ENCODE data around the gene CASP5.
"Not testable (repeated sequence)": the region's sequence is repeated elsewhere in the genome, so short reads cannot be mapped to it uniquely, and the experiment has no call there.

Gene CASP5

DNA sequence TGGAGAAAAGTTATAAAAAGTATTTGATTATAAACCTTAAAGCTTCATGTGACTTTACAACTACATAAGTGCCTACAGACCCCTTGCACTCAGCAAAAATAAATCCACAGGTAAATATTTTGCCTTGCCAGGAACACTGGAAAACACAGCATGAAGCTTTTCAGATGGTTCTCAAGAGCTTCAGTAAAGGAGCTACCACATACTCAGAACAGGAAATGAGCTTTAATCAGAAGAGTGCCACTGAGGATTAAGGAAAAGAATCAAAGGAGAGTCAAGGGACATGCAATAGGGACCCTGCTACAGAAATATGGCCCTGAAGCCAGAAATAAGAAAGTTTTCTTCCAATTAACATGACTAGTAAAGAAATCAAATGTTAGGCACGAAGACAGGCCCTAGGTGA, 10.8 kb upstream of the CASP5 start:
- no peak for DNase-seq (ENCODE audit: low read depth in 2 of 2)

DNA sequence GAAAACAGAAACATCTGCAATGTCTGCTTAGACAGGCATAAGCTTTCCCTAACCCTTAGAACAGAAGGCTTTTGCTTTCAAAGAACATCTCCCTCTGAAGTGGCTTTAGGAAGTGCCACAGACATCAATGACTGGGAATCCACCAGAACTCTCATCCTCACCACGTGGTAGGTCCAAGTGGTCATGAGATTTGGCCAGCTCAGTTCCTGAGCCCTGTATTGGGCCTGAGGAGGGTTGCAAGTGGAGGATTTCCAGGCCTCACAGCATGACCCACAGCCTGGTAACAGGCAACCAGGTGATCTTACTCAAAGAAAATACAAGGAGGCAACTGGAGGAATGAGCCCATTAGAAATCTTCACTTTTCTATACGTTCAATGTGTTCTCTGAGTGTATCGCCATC, 10.4 kb upstream of the CASP5 start:
- no peak for DNase-seq (ENCODE audit: low read depth in 2 of 2)

DNA sequence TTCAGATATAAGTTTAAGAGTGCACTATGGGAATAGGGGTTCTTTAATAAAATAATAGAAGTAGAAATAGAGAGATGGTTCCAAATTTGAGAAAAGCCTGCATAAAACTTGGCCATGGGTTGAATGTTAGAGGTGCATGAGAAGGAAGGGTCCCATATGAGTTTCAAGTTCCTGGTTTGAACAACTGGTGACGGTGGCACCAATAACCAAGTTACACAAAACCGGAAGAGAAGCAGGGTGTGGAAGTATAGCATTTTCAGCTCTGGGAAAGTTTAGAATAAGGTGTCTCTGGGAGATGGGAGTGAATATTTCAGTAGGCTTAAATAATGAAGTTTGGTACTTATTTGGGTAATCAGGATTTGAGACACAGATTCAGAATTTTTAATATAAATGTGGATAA, 9.5 kb upstream of the CASP5 start:
- DNase-seq (ENCODE audit: low read depth in 2 of 2), result no peak

DNA sequence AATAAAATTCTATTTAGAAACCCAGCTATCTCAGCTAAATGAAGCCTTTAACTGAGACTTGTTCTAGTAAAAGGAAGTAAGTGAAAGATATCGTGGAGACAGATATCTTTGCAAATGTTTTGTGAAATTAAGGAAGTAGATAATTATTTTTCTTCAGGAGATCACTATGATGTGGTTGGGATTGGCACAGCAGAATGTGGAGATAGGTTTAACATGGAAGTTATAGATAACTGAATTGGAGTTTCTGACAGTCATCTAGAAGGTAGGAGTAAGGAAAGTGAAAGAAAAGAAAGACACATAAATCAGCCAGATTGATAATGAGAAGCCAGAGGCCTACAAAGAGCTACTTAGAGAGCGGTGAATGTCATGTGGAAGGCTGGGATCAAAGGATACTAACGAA, 4.7 kb upstream of the CASP5 start:
- DNase-seq (ENCODE audit: low read depth in 2 of 2), result no peak

DNA sequence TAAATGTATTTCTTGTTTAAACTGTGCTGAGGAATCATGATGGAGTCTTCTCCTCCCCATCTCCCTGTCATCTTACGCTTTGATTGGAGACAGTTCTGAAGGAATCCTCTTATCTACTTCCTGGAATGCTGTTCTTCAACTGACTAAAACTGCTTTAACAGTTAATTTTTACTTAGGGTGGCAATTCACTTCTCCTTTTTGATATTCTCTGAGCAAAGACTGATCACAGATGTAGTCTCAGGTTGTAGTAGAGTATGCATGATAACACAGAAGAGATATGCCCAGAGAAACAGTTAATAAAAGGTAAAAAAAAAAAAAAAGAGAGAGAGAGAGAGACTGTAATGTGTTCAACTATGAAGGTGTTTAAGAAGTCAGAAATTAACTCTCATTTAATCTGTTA, 1.4 kb upstream of the CASP5 start:
- no peak for DNase-seq (ENCODE audit: low read depth in 2 of 2)

DNA sequence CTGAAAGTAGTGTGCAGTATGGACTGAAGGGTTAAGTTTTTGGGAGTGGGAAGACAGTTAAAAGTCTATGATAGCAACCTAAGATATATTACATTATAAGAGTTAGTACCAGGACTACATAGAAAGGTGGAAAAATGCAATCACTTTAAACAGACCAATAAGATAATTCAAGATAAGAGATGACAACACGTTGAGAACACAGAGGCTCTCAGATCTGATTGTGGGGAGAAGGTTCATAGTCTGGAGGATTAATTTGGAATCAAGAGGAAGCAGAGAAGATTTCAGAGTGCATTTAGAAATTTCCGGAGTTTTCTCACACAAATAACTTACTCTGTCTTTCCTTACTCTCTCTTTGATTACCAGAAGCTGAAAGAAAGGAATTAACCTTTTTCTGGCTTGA, 441 bp downstream of the CASP5 start:
- no peak for DNase-seq (ENCODE audit: low read depth in 2 of 2)

GRCh38 chr11:105007463-105007862, 15.5 kb downstream of the CASP5 start:
- no peak for DNase-seq (ENCODE audit: low read depth in 2 of 2)

GRCh38 chr11:105005451-105005845, 17.5 kb downstream of the CASP5 start:
- DNase-seq (ENCODE audit: low read depth in 2 of 2), result no peak

GRCh38 chr11:105004021-105004420, 18.9 kb downstream of the CASP5 start:
- no peak for DNase-seq (ENCODE audit: low read depth in 2 of 2)

- DNase-seq (ENCODE audit: low read depth in 2 of 2), result no peak
These were observed 19.8 kb downstream of the CASP5 start for GRCh38 chr11:105003151-105003550.

DNA sequence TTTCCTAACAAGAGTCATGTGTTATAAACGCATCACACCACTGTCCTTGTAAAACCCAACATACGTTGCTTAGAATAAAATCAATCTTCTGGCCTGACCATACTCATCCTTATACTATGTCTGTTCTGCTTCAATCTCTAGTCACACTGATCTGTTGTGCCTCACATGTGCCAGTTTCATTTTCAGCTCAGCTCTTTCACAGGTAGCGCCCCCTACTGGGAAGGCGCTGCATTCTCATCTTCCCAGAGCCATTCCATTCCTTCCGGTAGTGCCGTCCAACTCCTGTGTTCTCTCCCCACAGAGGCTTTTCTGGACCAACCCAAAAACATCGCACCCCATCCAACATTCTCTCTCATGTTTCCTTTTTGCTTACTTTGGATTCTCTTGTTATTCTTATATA, 22.2 kb downstream of the CASP5 start:
- DNase-seq (ENCODE audit: low read depth in 2 of 2), result peak; percentile 12 to 20

- DNase-seq (ENCODE audit: low read depth in 2 of 2), result no peak
These were observed 22.8 kb downstream of the CASP5 start for GRCh38 chr11:105000167-105000566.

DNA sequence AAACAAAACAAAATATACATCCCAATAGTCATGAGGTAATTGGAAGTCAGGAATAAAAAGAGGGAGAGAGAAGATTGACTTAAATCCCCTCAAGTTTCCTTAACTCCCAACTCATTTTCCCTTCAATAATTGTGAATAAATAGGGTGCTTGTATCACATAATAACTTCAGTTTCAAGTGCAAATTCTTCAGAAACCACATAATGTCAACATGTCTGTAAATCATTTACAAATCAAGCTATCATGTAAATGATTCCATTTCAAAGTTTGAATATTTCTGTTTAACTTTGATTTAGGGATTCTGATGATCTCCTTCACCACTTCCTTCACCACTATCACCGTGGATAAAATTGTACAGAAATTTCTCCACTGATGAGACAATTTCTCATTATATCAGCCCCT, 23.2 kb downstream of the CASP5 start:
- DNase-seq (ENCODE audit: low read depth in 2 of 2), result no peak

DNA sequence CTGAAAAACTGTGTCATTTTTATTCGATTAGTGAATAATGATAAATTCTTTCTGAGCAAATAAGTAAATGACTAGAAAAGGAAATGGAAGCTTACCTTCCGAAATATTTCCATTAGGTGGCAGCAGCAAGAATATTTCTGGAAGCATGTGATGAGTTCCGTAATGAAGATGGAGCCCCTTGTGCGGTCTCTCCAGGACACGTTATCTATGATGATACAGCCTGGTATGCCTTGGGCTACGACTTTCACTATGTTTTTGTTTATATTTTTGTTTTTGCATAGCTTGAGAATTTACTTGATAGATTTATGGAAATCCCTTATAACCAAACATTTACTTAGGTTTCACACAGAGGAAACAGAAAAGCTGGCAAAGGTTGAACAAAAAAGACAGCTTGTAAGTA, 25.7 kb downstream of the CASP5 start:
- DNase-seq (ENCODE audit: low read depth in 2 of 2), result no peak

GRCh38 chr11:104995001-104995408, 28.0 kb downstream of the CASP5 start:
- no peak for DNase-seq (ENCODE audit: low read depth in 2 of 2)

GRCh38 chr11:104992781-104993180, 30.2 kb downstream of the CASP5 start:
- DNase-seq (ENCODE audit: low read depth in 2 of 2), result no peak

- DNase-seq (ENCODE audit: low read depth in 2 of 2), result no peak
These were observed 31.0 kb downstream of the CASP5 start for GRCh38 chr11:104991994-104992393.

- DNase-seq (ENCODE audit: low read depth in 2 of 2), result no peak
These were observed 38.2 kb downstream of the CASP5 start for GRCh38 chr11:104984808-104985207.

- no peak for DNase-seq (ENCODE audit: low read depth in 2 of 2)
These were observed 43.1 kb downstream of the CASP5 start for GRCh38 chr11:104979839-104980238.

GRCh38 chr11:104973616-104974015, 49.4 kb downstream of the CASP5 start:
- DNase-seq (ENCODE audit: low read depth in 2 of 2), result no peak

DNA sequence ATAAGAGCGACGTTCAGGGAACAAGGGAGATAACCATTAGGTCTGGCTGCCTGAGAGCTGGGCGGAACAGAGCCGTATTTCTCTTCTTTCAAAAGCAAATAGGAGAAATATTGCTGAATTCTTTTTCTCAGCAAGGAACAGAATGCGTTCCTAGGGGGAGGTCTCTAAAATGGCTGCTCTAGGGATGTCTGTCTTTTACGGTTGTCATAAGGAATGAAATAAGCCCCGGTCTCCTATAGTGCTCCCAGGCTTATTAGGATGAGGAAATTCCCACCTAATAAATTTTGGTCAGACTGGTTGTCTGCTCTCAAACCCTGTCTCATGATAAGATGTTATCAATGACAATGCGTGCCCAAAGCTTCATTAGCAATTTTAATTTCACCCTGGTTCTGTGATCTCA, 50.0 kb downstream of the CASP5 start:
- not testable (repeated sequence) for DNase-seq (ENCODE audit: low read depth in 2 of 2)

DNA sequence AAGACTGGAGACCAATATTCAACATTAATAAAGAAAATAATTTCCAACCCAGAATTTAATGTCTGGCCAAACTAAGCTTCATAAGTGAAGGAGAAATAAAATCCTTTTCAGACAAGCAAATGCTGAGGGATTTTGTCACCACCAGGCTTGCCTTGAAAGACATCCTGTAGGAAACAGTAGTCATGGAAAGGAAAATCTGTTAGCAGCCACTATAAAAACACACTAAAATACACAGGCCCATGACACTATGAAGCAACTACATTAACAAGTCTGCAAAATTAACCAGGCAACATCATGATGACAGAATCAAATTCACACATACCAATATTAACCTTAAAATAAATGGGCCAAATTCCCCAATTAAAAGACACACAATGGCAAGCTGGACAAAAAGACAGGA, 52.2 kb downstream of the CASP5 start:
- no peak for DNase-seq (ENCODE audit: low read depth in 2 of 2)

- DNase-seq (ENCODE audit: low read depth in 2 of 2), result no peak
These were observed 53.9 kb downstream of the CASP5 start for GRCh38 chr11:104968856-104969776.

DNA sequence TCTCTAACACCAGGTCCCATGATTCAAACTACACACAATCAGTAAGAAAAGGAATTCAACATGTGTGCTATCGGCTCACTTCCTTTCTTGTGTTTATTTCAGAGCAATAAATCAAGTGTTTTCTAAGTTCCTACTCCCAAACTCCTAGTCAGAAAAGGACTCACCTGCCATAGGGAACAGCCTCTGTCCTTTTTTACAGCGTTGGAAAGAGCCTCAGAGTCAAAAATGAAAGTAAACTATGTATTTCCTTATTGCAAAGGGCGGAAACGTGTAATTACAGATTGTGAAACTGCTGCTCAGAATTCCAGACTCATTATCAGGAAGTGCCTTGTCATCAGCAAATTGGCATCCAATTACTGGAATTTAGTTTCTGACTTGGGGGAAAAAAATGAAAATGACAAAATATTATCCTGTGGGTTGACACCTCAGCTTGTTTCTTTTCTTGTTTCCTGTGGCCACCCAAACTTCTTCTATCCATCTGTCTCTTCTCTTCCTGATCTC, 54.6 kb downstream of the CASP5 start, which contains the start of gene CASP4:
TSS of gene CASP4 (minus strand) at position 220 of the 501 bp plus-strand sequence. CDS start at position 171, 49 bp downstream.
- no peak for DNase-seq (ENCODE audit: low read depth in 2 of 2)

All from stimulated activated CD8-positive, alpha-beta memory T cell treated with anti-CD3 and anti-CD28 coated beads, Interleukin-2, amount 100 ng/mL, for 1 hour (primary cell).